AG04450 (cell line): ENCODE results near the gene PEMT. TPM values are rescaled to one million over a fixed set of nuclear protein-coding genes. Genes with fewer than 3 reads are reported as not detected.

ENCODE experiments used
- CTCF ChIA-PET: fragments of 300-600, 350-600 bp; formaldehyde crosslinking; extraction: SDS; loops from one replicate; lab custom pipeline; 2022; ENCODE audit warnings: antibody characterized with exemption, inconsistent platforms; lab: Charles Lee
- POLR2A ChIA-PET: fragments of 350-600 bp; formaldehyde crosslinking; extraction: SDS; loops from one replicate; lab custom pipeline; 2021; ENCODE audit warnings: antibody characterized with exemption, inconsistent platforms; lab: Yijun Ruan, JAX
- DNase-seq: peaks from one replicate; pipeline ENCODE4 v3.0.0-alpha.2; 2011; ENCODE audit warnings: low read depth, low spot score
- H3K27ac ChIP-seq: one replicate; pipeline ENCODE4 v1.5.1; 2012; ENCODE audit warnings: low read depth, low read length, control low read depth
- H3K27me3 ChIP-seq: one replicate; pipeline ENCODE4 v1.6.0; 2012; ENCODE audit warnings: low read length; ENCODE audit not compliant: control insufficient read depth, insufficient read depth
- H3K4me3 ChIP-seq: 2 replicates; pipeline ENCODE4 v1.5.1; 2011; ENCODE audit warnings: mild to moderate bottlenecking, low read depth, low read length, control low read depth
- H3K9me3 ChIP-seq: 2 replicates; pipeline ENCODE4 v1.5.1; 2012; ENCODE audit warnings: low read length; ENCODE audit not compliant: control insufficient read depth, insufficient read depth
- CTCF ChIP-seq: IDR thresholded peaks from 2 replicates; pipeline ENCODE4 v1.5.1; 2011; ENCODE audit warnings: low read depth, low read length, control low read depth, inconsistent platforms
- polyA plus RNA-seq: library from polyadenylated mRNA; depleted of rRNA; stranded (reverse); fragments of >200 nt; gene quantifications from 2 replicates; pipeline ENCODE4 v1.2.3, GENCODE V29; 2011

Gene PEMT
- polyA plus RNA-seq, 1 experiment = 14.9 TPM

GRCh38 chr17:17552351-17553216 is 38.9 kb downstream of the PEMT start:
- ChIA-PET POLR2A (no interaction called here), CTCF (no interaction called here)
- no peak for DNase-seq
- Histone ChIP-seq H3K27me3 (no peaks in the 10 kb centered on the region), H3K4me3 (no peak overlapping the region), H3K27ac (no peak overlapping the region), H3K9me3 (no peaks in the 10 kb centered on the region)
- no peak for TF ChIP-seq CTCF

GRCh38 chr17:17551361-17551760 is 40.1 kb downstream of the PEMT start:
- ChIA-PET POLR2A (no interaction called here), CTCF (no interaction called here)
- H3K4me3 ChIP-seq = no peak overlapping the region
- no peak for DNase-seq
- H3K27ac ChIP-seq = no peak overlapping the region
- no peaks in the 10 kb centered on the region for H3K27me3 ChIP-seq
- no peaks in the 10 kb centered on the region for H3K9me3 ChIP-seq
- TF ChIP-seq CTCF = no peak

- DNase-seq = no peak
- Histone ChIP-seq H3K4me3 (no peak overlapping the region), H3K27me3 (no peaks in the 10 kb centered on the region), H3K9me3 (no peaks in the 10 kb centered on the region; the same call in 1 of the 2 replicates), H3K27ac (no peak overlapping the region)
- POLR2A ChIA-PET = interaction anchor here (0.5 kb wide), 1 partner anchor 48 kb away, joined by 3 read pairs; no protein-coding TSS in a partner anchor
- TF ChIP-seq CTCF = no peak
- CTCF ChIA-PET = no interaction called here
These were observed 41.7 kb downstream of the PEMT start for GRCh38 chr17:17549732-17550366.

- ChIA-PET CTCF (no interaction called here), POLR2A (no interaction called here)
- Histone ChIP-seq H3K9me3 (no peaks in the 10 kb centered on the region; the same call in 1 of the 2 replicates), H3K27me3 (no peaks in the 10 kb centered on the region), H3K4me3 (no peak overlapping the region), H3K27ac (no peak overlapping the region)
- DNase-seq = no peak
- TF ChIP-seq CTCF = no peak
These were observed 43.5 kb downstream of the PEMT start for GRCh38 chr17:17548044-17548443.
